Measurements from ENCODE around the gene FGF18.
A peak's percentile ranks its signal among the peaks of the same experiment; 100 is the strongest.
"Not testable (repeated sequence)": the region's sequence is repeated elsewhere in the genome, so short reads cannot be mapped to it uniquely, and the experiment has no call there.

Gene FGF18, protein sequence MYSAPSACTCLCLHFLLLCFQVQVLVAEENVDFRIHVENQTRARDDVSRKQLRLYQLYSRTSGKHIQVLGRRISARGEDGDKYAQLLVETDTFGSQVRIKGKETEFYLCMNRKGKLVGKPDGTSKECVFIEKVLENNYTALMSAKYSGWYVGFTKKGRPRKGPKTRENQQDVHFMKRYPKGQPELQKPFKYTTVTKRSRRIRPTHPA

DNA sequence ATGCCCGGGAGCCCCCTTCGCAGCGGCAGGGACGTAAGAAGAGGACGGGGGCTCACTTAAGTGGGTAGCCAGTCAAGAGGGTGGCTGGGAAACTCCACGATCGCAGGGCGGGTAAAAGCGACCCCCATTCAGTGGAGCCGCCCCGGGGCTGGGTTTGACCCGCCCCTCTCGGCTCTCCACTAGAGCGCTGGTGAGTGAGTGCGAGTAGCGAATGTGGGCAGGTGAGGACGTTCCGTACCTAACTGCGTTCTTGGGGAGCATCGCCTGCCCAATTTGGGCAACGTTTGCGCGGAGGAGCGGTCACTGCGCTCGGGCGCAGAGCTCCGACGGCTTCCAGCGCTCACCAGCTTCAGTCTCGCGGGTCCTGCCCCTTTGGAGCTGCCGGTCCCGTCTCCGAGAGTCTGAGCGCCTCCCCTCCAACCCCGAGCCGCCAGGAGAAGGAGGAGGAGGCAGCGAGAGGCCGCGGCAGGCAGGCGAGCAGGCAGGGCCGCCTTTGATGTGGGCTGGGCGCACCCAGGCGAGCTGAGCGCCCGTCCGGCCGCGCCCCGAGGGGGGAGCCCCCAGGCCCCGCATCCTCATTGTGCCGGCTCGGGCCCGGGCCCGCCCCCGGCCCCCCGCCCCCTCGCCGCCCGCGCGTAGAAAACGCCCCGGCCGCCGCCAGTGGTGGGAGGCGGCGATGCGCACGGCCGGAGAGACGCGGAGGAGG is at the start of gene FGF18:
Gene FGF18, plus strand, starts transcription at position 666 of the 706 bp plus-strand sequence. CDS start 553 bp downstream, outside the sequence.
- Mint-ChIP-seq H3K27ac (no peak within 1 kb of the TSS), H3K27me3 (peaks cover 52% of the 10 kb centered on the region), H3K4me3 (peak within 1 kb of the TSS; percentile 74), H3K4me1 (peaks cover 14% of the 10 kb centered on the region), H3K36me3 (peaks cover 2% of the 10 kb centered on the region), H3K9me3 (no peaks in the 10 kb centered on the region)
- peak; percentile 71 for DNase-seq
- CTCF ChIA-PET = interaction anchor here (0.7 to 1.7 kb wide), 16 partner anchors 9 to 493 kb away, joined by 3 to 15 read pairs (median 4); no protein-coding TSS in a partner anchor

DNA sequence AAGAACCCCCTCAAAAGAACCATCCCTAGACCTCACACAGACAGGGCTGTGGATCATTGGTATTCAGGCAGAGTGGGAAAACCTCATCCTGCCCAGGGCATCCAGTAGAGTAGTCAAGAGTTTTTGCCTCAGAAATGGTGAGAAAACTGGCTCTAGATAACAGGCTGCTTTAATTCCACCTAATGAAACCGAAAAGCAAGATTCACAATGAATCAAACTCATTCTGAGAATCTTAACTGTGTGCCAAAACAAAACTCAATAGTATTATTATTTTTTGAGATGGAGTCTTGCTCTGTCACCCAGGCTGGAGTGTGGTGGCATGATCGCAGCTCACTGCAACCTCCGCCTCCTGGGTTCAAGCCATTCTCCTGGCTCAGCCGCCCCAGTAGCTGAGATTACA is 49.5 kb upstream of the FGF18 start:
- DNase-seq = no peak
- no peaks in the 10 kb centered on the region for H3K36me3 Mint-ChIP-seq
- no peak overlapping the region for H3K4me3 Mint-ChIP-seq
- H3K9me3 Mint-ChIP-seq = no peaks in the 10 kb centered on the region
- CTCF ChIA-PET = no interaction called here
- H3K4me1 Mint-ChIP-seq = no peaks in the 10 kb centered on the region
- H3K27me3 Mint-ChIP-seq = peaks cover 26% of the 10 kb centered on the region
- H3K27ac Mint-ChIP-seq = no peak overlapping the region

DNA sequence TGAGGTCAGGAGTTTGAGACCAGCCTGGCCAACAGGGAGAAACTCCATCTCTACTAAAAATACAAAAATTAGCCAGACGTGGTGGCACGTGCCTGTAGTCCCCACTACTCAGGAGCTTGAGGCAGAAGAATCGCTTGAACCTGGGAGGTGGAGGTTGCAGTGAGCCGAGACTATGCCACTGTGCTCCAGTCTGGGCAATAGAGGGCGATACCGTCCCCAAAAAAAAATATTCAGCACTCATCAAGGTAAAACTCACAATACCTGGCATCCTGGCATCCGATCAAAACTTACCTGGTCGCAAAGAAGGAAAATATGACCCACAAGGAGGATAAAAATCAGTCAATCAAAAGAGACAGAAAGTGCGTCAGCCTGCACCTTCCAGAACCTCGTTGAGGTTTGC is 48.6 kb upstream of the FGF18 start:
- DNase-seq, H3K4me1 Mint-ChIP-seq, H3K9me3 Mint-ChIP-seq, CTCF ChIA-PET, H3K27ac Mint-ChIP-seq, H3K4me3 Mint-ChIP-seq, H3K36me3 Mint-ChIP-seq: not testable (repeated sequence)
- peaks cover 24% of the 10 kb centered on the region for H3K27me3 Mint-ChIP-seq

DNA sequence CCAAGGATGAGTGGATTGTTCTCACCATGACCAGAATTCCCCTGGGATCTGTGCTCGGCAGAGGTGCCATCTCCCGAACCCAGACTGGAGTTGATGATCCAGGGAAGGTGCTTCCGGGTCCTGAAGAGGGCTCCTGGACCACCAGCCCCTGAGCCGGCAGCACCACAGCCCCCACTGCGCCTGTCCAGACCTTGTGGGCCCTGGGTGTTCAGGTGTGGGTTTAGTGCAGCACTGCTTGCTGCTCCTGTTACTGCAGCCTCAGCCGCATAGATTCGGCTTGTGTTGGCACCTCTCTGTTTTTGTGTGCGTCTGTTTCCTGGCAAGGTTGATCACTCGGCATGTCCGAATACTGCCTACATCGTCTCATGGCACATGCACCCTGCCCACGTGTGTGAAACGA is 48.1 kb upstream of the FGF18 start:
- Mint-ChIP-seq H3K36me3 (no peaks in the 10 kb centered on the region), H3K4me3 (no peak overlapping the region), H3K27me3 (peaks cover 25% of the 10 kb centered on the region), H3K27ac (no peak overlapping the region), H3K9me3 (no peaks in the 10 kb centered on the region), H3K4me1 (no peaks in the 10 kb centered on the region)
- CTCF ChIA-PET = no interaction called here
- no peak for DNase-seq

DNA sequence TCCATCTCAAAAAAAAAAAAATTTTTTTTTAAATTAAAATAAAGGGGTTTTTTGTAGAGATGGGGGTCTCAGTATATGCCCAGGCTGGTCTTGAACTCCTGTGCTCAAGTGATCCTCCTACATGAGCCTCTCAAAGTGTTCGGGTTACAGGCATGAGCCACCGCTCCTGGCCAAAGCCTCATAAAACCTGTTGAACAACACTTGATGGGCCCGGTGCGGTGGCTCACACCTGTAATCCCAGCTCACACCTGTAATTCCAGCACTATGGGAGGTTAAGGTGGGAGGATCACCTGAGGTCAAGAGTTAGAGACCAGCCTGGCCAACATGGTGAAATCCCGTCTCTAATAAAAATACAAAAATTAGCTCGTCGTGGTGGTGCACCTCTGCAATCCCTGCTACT is 39.5 kb upstream of the FGF18 start:
- CTCF ChIA-PET = interaction anchor here (1.5 kb wide), 1 partner anchor 38 kb away, joined by 3 read pairs; no protein-coding TSS in a partner anchor
- no peak for DNase-seq
- Mint-ChIP-seq H3K4me3 (no peak overlapping the region), H3K36me3 (no peaks in the 10 kb centered on the region), H3K9me3 (no peaks in the 10 kb centered on the region), H3K27me3 (peaks cover 22% of the 10 kb centered on the region), H3K27ac (no peak overlapping the region), H3K4me1 (no peaks in the 10 kb centered on the region)

DNA sequence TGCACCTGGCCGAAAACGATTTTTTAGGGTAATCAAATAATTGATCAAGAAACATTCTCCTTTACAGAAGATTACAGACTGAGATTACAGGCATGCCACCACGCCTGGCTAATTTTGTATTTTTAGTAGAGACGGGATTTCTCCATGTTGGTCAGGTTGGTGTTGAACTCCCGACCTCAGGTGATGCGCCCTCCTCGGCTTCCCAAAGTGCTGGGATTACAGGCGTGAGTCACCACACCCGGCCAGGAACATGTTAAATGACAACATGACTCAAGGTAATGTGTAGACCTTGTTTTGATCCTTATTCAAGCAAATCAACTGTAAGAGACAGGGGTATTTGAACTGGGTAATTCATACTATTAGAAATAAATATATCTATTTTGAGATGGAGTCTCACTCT is 35.0 kb upstream of the FGF18 start:
- H3K4me1 Mint-ChIP-seq = peaks cover 22% of the 10 kb centered on the region
- H3K27ac Mint-ChIP-seq, H3K9me3 Mint-ChIP-seq, H3K4me3 Mint-ChIP-seq, DNase-seq, CTCF ChIA-PET: not testable (repeated sequence)
- peaks cover 15% of the 10 kb centered on the region for H3K36me3 Mint-ChIP-seq
- H3K27me3 Mint-ChIP-seq = peaks cover 16% of the 10 kb centered on the region

DNA sequence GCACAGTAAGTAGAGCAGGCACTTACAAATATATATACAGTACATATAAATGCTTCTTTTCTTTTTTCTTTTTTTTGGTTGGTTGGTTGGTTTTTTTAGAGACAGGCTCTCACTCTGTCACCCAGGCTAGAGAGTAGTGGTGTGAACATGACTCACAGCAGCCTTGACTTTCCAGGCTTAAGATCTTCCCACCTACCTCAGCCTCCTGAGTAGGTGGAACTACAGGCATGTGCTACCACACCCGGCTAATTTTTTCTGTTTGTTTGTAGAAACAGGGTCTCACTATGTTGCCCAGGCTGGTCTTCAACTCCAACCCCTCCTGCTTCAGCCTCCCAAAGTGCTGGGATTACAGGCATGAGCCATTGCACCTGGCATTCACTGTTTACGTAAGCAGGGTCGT is 34.4 kb upstream of the FGF18 start:
- CTCF ChIA-PET, H3K27ac Mint-ChIP-seq, H3K4me3 Mint-ChIP-seq, H3K9me3 Mint-ChIP-seq, DNase-seq: not testable (repeated sequence)
- Mint-ChIP-seq H3K4me1 (peaks cover 28% of the 10 kb centered on the region), H3K27me3 (peaks cover 16% of the 10 kb centered on the region), H3K36me3 (peaks cover 21% of the 10 kb centered on the region)

DNA sequence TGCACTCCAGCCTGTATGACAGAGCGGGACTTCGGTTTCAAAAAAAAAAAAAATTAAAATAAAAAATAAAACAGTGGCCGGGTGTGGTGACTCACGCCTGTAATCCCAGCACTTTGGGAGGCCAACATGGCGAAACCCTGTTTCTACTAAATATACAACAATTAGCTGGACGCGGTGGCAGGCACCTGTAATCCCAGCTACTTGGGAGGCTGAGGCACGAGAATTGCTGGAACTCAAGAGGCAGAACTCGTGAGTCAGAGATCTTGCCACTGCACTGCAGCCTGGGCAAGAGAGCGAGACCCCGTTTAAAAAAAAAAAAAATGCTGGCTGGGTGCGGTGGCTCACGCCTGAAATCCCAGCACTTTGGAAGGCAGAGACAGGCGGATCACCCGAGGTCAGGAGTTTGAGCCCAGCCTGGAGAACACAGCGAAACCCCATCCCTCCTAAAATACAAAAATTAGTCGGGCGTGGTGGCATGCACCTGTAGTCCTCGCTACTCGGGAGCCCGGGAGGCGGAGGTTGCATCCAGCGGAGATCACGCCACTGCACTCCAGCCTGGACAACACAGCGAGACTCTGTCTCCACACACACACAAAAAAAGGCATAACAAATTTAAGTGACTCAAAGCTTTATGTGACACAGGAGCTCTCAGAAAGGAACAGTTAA is 33.3 kb upstream of the FGF18 start:
- H3K4me3 Mint-ChIP-seq = peak overlapping the region; percentile 60
- H3K27me3 Mint-ChIP-seq = peaks cover 15% of the 10 kb centered on the region
- H3K36me3 Mint-ChIP-seq = peaks cover 32% of the 10 kb centered on the region
- CTCF ChIA-PET = interaction anchor here (0.6 kb wide), 1 partner anchor 20 kb away, joined by 3 read pairs; no protein-coding TSS in a partner anchor
- no peaks in the 10 kb centered on the region for H3K9me3 Mint-ChIP-seq
- DNase-seq = no peak
- peaks cover 39% of the 10 kb centered on the region for H3K4me1 Mint-ChIP-seq
- peak overlapping the region; percentile 98 for H3K27ac Mint-ChIP-seq

DNA sequence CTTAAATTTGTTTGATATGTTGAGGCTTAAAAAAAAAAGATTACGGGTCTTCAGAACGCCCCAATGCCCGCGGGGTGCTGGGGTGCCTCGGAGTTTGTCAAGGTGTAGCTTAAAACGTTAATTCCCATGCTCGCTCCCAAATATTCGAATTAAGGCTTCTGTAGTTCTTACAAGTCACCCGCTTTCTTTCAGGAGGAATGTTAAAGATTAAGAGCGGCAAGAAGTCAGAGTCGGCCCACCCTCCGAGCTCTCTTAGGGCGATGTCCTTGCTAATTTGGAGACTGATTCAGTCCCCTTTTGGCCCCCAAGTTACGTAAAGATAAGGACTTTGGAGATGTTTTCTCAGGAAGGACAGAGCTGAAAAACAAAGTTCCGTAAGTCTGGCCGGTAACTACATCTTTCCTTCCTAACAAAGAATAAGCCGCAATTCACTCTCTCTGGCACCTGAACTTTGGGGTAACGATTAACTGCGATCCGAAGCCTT is 32.5 kb upstream of the FGF18 start:
- Mint-ChIP-seq H3K27ac (peak overlapping the region; percentile 98), H3K4me3 (peak overlapping the region; percentile 95), H3K9me3 (no peaks in the 10 kb centered on the region), H3K4me1 (peaks cover 46% of the 10 kb centered on the region), H3K27me3 (peaks cover 9% of the 10 kb centered on the region), H3K36me3 (peaks cover 36% of the 10 kb centered on the region)
- DNase-seq = no peak
- CTCF ChIA-PET = interaction anchor here (0.7 kb wide), 1 partner anchor 693 kb away, joined by 3 read pairs; no protein-coding TSS in a partner anchor

DNA sequence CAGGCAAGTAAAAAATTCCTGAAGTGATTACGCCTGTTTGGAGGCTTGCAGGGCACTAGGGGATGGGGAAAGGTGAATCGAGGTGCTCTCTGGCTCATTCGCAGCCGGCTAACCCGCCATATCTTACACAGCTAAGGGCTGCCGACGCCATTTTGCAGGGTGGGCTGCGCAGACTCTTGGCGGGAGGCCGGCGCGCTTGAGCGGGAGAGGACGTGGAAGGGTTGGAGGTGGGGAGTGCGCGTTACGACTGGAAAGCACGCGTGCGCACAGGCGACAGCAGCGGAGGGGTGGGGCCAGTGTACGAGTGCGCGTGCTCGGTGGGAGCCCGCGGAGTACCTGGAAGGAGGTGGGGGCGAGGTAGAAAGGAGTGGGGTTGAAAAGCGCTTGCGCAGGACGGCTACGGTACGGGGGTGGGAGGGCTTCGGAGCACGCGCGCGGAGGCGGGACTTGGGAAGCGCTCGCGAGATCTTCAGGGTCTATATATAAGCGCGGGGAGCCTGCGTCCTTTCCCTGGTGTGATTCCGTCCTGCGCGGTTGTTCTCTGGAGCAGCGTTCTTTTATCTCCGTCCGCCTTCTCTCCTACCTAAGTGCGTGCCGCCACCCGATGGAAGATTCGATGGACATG is 32.0 kb upstream of the FGF18 start, which contains the start of gene NPM1:
Gene NPM1, plus strand, starts transcription at position 505 of the 625 bp plus-strand sequence. Its CDS starts 100 bp downstream, at position 605.
- Mint-ChIP-seq H3K4me3 (peak within 1 kb of the TSS; percentile 95), H3K9me3 (no peaks in the 10 kb centered on the region), H3K36me3 (peaks cover 37% of the 10 kb centered on the region), H3K4me1 (peaks cover 50% of the 10 kb centered on the region), H3K27me3 (peaks cover 9% of the 10 kb centered on the region), H3K27ac (peak within 1 kb of the TSS; percentile 98)
- CTCF ChIA-PET = interaction anchor here (0.7 kb wide), 1 partner anchor 692 kb away, joined by 3 read pairs; no protein-coding TSS in a partner anchor
- peak; percentile 98 for DNase-seq

DNA sequence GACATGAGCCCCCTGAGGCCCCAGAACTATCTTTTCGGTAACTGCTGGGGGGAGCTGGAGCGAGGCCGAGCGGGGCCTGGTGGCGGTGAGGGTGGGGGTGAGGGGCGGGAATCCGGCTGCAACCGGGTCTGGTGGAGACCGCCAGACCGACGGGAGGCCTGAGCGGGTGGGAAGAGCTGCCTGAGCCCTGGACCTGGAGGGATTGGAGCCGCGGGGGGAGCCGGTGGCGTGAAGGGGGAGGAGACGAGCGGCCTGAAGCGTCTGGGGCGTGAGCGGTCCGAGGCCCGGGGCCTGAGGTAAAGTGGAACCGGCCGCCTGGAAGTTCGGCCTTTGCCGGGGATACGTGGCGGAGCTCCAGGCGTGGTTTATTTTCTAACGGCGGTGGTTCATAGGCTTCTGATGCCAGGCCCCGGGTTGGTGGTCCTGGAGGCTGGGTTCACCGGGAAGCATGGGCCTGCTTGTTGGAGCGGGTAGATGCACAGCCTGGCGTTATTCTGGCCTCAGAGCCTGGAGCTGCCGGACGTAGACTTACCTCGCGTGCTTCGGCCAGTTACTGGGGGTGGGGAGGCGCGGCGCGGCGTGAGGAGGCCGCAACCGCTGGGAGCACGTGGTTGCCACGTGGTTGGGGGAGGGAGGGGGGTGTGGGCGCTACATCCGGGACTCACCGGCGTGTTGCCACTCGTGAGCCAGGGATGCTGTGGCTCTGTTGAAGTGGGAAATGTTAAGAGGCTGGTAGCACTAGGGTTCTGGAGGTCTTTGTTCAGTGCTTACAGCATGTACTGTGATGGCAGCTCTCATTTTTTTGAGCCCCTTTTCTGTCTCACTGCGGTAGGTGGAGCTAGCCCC is 31.3 kb upstream of the FGF18 start:
- DNase-seq = peak; percentile 89
- CTCF ChIA-PET = interaction anchor here (1.9 kb wide), 1 partner anchor 520 kb away, joined by 4 read pairs; no protein-coding TSS in a partner anchor
- H3K4me3 Mint-ChIP-seq = peak overlapping the region; percentile 95
- peak overlapping the region; percentile 98 for H3K27ac Mint-ChIP-seq
- H3K9me3 Mint-ChIP-seq = no peaks in the 10 kb centered on the region
- H3K36me3 Mint-ChIP-seq = peaks cover 44% of the 10 kb centered on the region
- peaks cover 5% of the 10 kb centered on the region for H3K27me3 Mint-ChIP-seq
- H3K4me1 Mint-ChIP-seq = peaks cover 58% of the 10 kb centered on the region

DNA sequence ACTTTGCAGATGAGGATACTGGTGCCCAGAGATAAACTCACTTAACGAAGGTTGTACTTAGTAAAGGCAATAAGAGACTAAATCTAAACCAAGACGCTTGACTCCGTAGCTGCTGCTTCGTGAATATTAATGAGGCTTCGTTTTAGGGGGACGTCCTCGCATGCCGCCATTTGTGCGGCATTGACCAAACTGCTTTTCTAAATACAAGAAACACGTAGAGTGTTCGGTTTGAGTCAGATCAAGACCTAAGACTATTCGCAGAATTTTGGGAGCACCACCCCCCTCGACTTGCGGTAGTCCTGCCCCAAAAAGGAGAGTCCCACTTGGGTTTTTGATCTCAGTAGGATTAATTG is 30.7 kb upstream of the FGF18 start:
- H3K4me1 Mint-ChIP-seq = peaks cover 61% of the 10 kb centered on the region
- peak overlapping the region; percentile 95 for H3K4me3 Mint-ChIP-seq
- H3K27ac Mint-ChIP-seq = peak overlapping the region; percentile 98
- peaks cover 48% of the 10 kb centered on the region for H3K36me3 Mint-ChIP-seq
- CTCF ChIA-PET = interaction anchor here (1.0 to 1.9 kb wide), 3 partner anchors 29 to 520 kb away, joined by 3 to 5 read pairs (median 4); no protein-coding TSS in a partner anchor
- DNase-seq = peak; percentile 49
- no peaks in the 10 kb centered on the region for H3K9me3 Mint-ChIP-seq
- peaks cover 5% of the 10 kb centered on the region for H3K27me3 Mint-ChIP-seq

Data from activated naive CD4-positive, alpha-beta T cell treated with anti-CD3 and anti-CD28 coated beads, Interleukin-2, amount 10 ng/mL, durations not matched to agents 7 days and 5 days (primary cell).